DND-41 (cell line): ENCODE measurements around the gene SLC15A1.

ENCODE experiments used
- CTCF ChIP-seq: IDR thresholded peaks from 2 replicates; pipeline ENCODE4 v1.5.1; 2012; ENCODE audit warnings: borderline replicate concordance, low read length, moderate library complexity, mild to moderate bottlenecking; ENCODE audit not compliant: poor library complexity, severe bottlenecking; ENCODE audit errors: extremely low read depth
- EZH2 ChIP-seq: IDR thresholded peaks from 3 replicates; pipeline ENCODE4 v1.6.1; 2012; ENCODE audit warnings: borderline replicate concordance, low read depth, mild to moderate bottlenecking, moderate library complexity, low read length, inconsistent platforms; ENCODE audit not compliant: severe bottlenecking

- TF ChIP-seq CTCF (no peak), EZH2 (no peak)
These were observed 32.2 kb upstream of the SLC15A1 start for GRCh38 chr13:98784666-98785065.
